PC-9 (cell line): ENCODE data around the gene PPM1H. TPM values are rescaled to one million over a fixed set of nuclear protein-coding genes. Genes with fewer than 3 reads are reported as not detected.
A peak's percentile ranks its signal among the peaks of the same experiment; 100 is the strongest.

ENCODE experiments used
- BruUV-seq: library from RNA; stranded (reverse); fragments of 400-500 nt; replicated peaks from 2 replicates; lab custom pipeline; 2021; lab: Mats Ljungman, UMichigan
- CTCF ChIA-PET: fragments of 300-600 bp; sonication (Branson Sonifier 250); formaldehyde crosslinking; loops from one replicate; lab custom pipeline; 2022; ENCODE audit warnings: antibody characterized with exemption; lab: Charles Lee
- POLR2A ChIA-PET: fragments of 300-600 bp; sonication (Branson Sonifier 250); formaldehyde crosslinking; loops from one replicate; lab custom pipeline; 2022; ENCODE audit warnings: antibody characterized with exemption; ENCODE audit not compliant: unreplicated experiment; lab: Charles Lee
- DNase-seq, 2 experiments: peaks; one replicate each; pipeline versions ENCODE4 v3.0.0 to v3.0.0-alpha.2; 2015 to 2022; ENCODE audit warnings: mixed read lengths in 1 of 2
- H2AFZ ChIP-seq: fragments of 200-600 bp; sonication (generic); 2 replicates; pipeline ENCODE4 v1.8.1; 2017; ENCODE audit warnings: antibody characterized with exemption
- H3F3A ChIP-seq: fragments of 200-600 bp; sonication (generic); 2 replicates; pipeline ENCODE4 v1.8.1; 2017; ENCODE audit warnings: antibody characterized with exemption, mild to moderate bottlenecking, low read depth; ENCODE audit not compliant: insufficient read depth
- H3K27ac ChIP-seq: fragments of 200-600 bp; sonication (generic); 2 replicates; pipeline ENCODE4 v1.6.1; 2016; ENCODE audit warnings: mixed run types
- H3K27me3 ChIP-seq: fragments of 200-600 bp; sonication (generic); 2 replicates; pipeline ENCODE4 v1.6.1; 2016; ENCODE audit warnings: low read depth, mixed run types; ENCODE audit not compliant: insufficient read depth
- H3K36me3 ChIP-seq: fragments of 200-600 bp; sonication (generic); 2 replicates; pipeline ENCODE4 v1.6.1; 2016; ENCODE audit warnings: low read depth, mixed run types
- H3K4me1 ChIP-seq: fragments of 200-600 bp; sonication (generic); replicated peaks from 2 replicates; pipeline ENCODE4 v1.6.1; 2016; ENCODE audit warnings: mixed run types; ENCODE audit not compliant: insufficient read depth
- H3K4me2 ChIP-seq: fragments of 200-600 bp; sonication (generic); 2 replicates; pipeline ENCODE4 v1.6.1; 2017; ENCODE audit warnings: mixed run types
- H3K4me3 ChIP-seq: fragments of 200-600 bp; sonication (generic); 2 replicates; pipeline ENCODE4 v1.6.1; 2016; ENCODE audit warnings: mixed run types
- H3K79me2 ChIP-seq: fragments of 200-600 bp; sonication (generic); 2 replicates; pipeline ENCODE4 v1.6.1; 2017; ENCODE audit warnings: low read depth, mixed run types
- H3K9me2 ChIP-seq: fragments of 200-600 bp; sonication (generic); 2 replicates; pipeline ENCODE4 v1.8.1; 2017; ENCODE audit warnings: mild to moderate bottlenecking; ENCODE audit not compliant: insufficient read depth
- H3K9me3 ChIP-seq: fragments of 200-600 bp; sonication (generic); 2 replicates; pipeline ENCODE4 v1.8.1; 2016; ENCODE audit warnings: low read depth; ENCODE audit not compliant: insufficient read depth
- H4K20me1 ChIP-seq: fragments of 200-600 bp; sonication (generic); 2 replicates; pipeline ENCODE4 v1.8.1; 2017; ENCODE audit not compliant: insufficient read depth
- CTCF ChIP-seq: fragments of 200-600 bp; sonication (generic); conservative IDR thresholded peaks from 2 replicates; pipeline ENCODE4 v1.6.1; 2017; ENCODE audit warnings: mixed run types, antibody characterized with exemption, mild to moderate bottlenecking, moderate library complexity
- EZH2 ChIP-seq: fragments of 200-600 bp; sonication (generic); IDR thresholded peaks from 2 replicates; pipeline ENCODE4 v1.8.0; 2017; ENCODE audit warnings: antibody characterized with exemption, low read depth
- intact Hi-C: fragments of 100-400 bp; cut with micrococcal nuclease; formaldehyde crosslinking; loops from one replicate; pipeline ENCODE4 v1.10.0; 2022; ENCODE audit not compliant: unreplicated experiment
- total RNA-seq: library from RNA; stranded (reverse); gene quantifications from 2 replicates; pipeline ENCODE4 v1.2.3, GENCODE V29; 2021

The PPM1H gene
- total RNA-seq, 1 experiment from 2014 or later = 11.4 TPM

GRCh38 chr12:62895351-62895877 is 39.5 kb downstream of the PPM1H start:
- peaks cover 45% of the 10 kb centered on the region for H3K79me2 ChIP-seq
- POLR2A ChIA-PET = no interaction called here
- H3K4me1 ChIP-seq = peaks cover 23% of the 10 kb centered on the region

DNA sequence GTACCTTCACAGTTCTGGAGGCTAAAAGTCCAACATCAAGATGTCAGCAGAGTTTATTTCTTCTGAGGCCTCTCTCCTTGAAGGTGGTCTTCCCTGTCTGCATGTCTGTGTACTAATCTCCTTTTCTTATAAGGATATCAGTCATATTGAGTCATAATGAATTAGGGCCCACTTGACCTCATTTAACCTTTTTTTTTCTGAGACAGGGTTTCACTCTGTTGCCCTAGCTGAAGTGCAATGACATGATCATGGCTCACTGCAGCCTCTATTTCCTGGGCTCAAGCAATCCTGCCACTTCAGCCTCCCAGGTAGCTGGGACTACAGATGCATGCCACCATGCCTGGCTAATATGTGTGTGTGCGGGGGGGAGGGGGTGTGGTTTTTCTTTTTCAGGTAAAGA is 41.7 kb downstream of the PPM1H start:
- Histone ChIP-seq H2AFZ (no peak overlapping the region), H3K4me1 (peaks cover 16% of the 10 kb centered on the region), H4K20me1 (no peaks in the 10 kb centered on the region), H3K9me3 (no peaks in the 10 kb centered on the region), H3F3A (peaks cover 12% of the 10 kb centered on the region; the same call in 1 of the 2 replicates), H3K4me3 (no peak overlapping the region), H3K27ac (no peak overlapping the region), H3K36me3 (no peaks in the 10 kb centered on the region), H3K9me2 (no peaks in the 10 kb centered on the region), H3K79me2 (peaks cover 50% of the 10 kb centered on the region), H3K27me3 (no peaks in the 10 kb centered on the region), H3K4me2 (no peak overlapping the region)
- BruUV-seq = no TSS peak
- intact Hi-C loops = no loop called here
- DNase-seq = peak in 1 of 2 experiments; percentile 54
- no peak for TF ChIP-seq EZH2
- no peak for TF ChIP-seq CTCF
- ChIA-PET POLR2A (no interaction called here), CTCF (no interaction called here)

More at GRCh38 chr12:62895351-62895877, 39.5 kb downstream of the PPM1H start:
- Histone ChIP-seq H3K36me3 (no peaks in the 10 kb centered on the region), H3K4me3 (no peak overlapping the region), H3K9me3 (no peaks in the 10 kb centered on the region), H4K20me1 (no peaks in the 10 kb centered on the region), H3F3A (peaks cover 18% of the 10 kb centered on the region; the same call in 1 of the 2 replicates), H3K4me2 (no peak overlapping the region), H2AFZ (no peak overlapping the region), H3K27me3 (no peaks in the 10 kb centered on the region), H3K9me2 (no peaks in the 10 kb centered on the region), H3K27ac (no peak overlapping the region)
- BruUV-seq = no TSS peak
- CTCF ChIA-PET = no interaction called here
- intact Hi-C loops = no loop called here
- DNase-seq = no peak
- TF ChIP-seq CTCF (no peak), EZH2 (no peak)

GRCh38 chr12:62891805-62892549 is 43.0 kb downstream of the PPM1H start:
- Histone ChIP-seq H3K4me2 (peak overlapping the region; percentile 6; the same call in 1 of the 2 replicates), H3K4me3 (no peak overlapping the region), H3F3A (peaks cover 12% of the 10 kb centered on the region; the same call in 1 of the 2 replicates), H3K4me1 (peaks cover 12% of the 10 kb centered on the region; the same call in 1 of the 2 replicates), H3K27me3 (no peaks in the 10 kb centered on the region), H3K9me2 (no peaks in the 10 kb centered on the region), H3K9me3 (no peaks in the 10 kb centered on the region), H3K27ac (no peak overlapping the region; the same call in 1 of the 2 replicates), H4K20me1 (no peaks in the 10 kb centered on the region), H3K79me2 (peaks cover 45% of the 10 kb centered on the region), H2AFZ (no peak overlapping the region), H3K36me3 (no peaks in the 10 kb centered on the region)
- intact Hi-C loops = no loop called here
- peak in 1 of 2 experiments; percentile 77 for DNase-seq
- ChIA-PET POLR2A (no interaction called here), CTCF (no interaction called here)
- BruUV-seq = no TSS peak
- TF ChIP-seq EZH2 = no peak
- no peak for TF ChIP-seq CTCF
